ENCODE measurements around the gene NAE1.
"Not testable (repeated sequence)": the region's sequence is repeated elsewhere in the genome, so short reads cannot be mapped to it uniquely, and the experiment has no call there.

NAE1 gene

DNA sequence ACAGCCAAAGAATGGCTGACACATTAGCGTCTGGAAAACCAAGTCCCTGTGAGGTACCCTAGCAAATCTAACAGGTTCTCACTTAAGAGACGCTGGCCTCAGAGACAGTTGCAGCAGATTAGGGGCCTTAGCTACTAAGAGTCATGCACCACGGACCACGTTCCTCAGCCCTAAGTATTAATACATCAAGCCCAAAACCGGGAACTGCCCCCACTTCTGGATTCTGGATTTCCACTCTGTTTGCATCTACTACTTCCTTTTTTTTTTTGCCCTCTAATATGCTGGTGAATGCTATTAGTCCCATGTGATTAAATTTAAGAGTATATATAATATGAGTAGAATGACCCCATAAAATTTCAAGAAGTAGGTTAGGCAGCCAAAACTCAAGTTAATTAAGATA is 28.6 kb downstream of the NAE1 start:
- no peak for DNase-seq (ENCODE audit: low read depth in 2 of 2)

DNA sequence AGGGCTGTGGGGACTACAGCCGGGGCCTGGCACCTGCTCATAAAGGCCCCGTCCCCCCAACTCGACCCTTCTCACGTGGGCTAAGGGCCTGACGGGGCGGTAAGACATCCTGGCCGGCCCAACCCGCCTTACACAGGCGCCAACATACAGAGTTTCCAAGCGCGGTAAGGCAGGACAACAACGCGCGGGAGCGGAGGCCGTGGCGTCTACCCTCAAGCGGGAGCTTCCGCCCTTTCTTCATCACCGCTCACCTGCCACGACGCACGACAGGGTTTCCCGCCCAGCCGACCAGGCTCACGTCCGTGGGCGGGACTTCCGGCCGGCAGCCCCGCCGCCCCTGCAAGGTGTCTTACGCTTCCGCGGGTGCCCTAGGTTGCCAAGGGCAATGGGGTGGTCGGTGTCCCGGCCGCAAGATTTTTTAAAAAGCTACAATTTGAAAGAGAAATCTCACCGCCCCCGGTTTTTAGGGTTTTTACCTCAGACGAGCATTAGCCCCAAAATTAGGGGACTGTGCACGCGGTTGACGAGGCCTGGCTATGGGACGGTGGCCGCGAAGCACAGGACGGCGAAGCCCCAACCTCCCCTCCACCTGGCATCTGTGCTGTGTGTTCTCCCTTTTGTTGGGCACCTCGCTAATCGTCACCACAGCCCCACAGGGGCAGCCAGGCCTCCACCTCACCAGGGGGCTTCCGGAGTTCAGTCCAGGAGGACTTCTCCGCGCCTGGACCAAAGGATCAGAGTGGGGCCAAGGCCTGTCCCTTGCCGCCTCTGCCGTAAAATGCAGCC is 29.3 kb downstream of the NAE1 start, which contains the start of gene TERB1:
Gene TERB1 (minus strand): TSS at position 265 of the 786 bp plus-strand sequence. CDS start 4,786 bp downstream, outside the sequence.
- no peak for DNase-seq (ENCODE audit: low read depth in 2 of 2)

DNA sequence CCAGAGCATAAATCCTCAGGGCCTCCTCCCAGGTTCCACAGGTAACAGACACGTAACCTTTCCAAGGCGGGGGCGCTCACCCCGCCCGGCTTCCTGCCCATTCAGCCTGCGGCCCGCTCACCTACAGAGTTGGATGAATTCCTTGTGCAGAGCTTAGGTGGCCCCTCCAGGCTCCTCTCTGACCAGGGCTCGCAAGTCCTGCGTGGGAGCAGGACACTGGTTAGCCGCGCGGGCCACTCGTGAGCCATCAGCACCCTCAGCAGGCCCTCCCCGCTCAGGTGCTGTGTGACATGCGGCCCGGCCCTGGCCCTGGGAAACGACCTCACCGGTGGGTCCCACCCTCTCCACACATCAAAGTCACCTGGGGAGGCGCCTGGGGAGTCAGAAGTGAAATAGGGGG is 29.9 kb downstream of the NAE1 start:
- no peak for DNase-seq (ENCODE audit: low read depth in 2 of 2)

GRCh38 chr16:66798161-66798560 is 32.6 kb downstream of the NAE1 start:
- no peak for DNase-seq (ENCODE audit: low read depth in 2 of 2)

DNA sequence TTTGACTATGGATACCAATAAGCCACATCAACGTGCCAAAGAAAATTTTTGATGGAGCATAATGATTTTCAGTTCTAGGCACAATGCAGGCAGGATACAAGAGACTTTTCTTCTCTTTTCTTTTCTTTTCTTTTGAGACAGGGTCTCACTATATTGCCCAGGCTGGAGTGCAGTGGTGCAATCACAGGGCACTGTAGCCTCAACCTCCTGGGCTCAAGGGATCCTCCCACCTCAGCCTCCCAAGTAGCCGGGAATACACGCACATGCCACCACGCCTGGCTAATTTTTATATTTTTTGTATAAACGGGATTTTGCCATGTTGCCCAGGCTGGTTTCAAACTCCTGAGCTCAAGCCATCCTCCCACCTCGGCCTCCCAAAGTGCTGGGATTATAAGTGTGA is 36.8 kb downstream of the NAE1 start:
- DNase-seq (ENCODE audit: low read depth in 2 of 2): not testable (repeated sequence)

DNA sequence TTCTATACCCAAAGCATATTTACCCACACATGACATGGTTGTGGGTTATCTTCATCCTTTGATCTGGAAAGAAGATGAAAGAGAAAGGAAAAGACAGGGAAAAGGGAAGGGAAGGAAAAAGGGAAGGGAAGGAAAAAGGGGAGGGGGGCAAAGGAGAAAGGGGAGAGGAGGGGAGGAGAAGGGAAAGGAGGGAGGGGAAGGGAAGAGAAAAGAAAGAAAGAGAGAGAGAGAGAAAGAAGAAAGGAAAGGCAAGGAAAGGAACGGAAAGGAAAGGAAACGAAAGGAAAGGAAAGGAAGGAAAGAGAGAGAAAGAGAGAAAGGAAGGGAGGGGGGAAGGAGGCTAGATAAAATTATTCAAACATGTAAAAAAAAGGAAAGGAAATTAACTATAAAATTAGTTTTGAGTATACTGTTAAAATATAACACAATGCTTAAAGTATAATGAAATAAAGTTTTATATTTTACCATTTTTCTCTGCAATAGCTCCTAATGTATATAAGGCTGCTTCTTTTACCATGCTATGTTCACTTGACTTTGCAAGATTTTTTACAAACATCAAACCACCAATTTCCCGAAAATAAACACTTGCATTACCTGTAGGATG is 40.5 kb downstream of the NAE1 start:
- no peak for DNase-seq (ENCODE audit: low read depth in 2 of 2)

DNA sequence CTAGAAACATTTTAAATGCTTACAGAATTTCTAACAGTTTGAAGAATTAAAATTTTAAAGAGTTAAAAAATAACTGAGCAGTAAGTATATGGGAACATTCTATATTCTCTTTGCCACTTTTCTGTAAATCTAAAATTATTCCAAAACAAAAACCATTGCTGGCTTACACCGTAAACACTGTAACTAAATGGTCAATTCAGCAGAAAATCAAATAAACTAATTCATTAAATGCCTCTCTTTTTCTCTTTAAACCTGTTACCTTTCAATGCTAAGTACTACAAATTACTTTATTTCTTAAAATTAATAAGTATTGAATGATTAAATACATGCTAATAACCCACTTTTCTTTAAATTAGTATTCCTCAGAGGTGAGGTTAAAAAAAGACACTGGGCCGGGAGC is 43.3 kb downstream of the NAE1 start:
- DNase-seq (ENCODE audit: low read depth in 2 of 2): no peak

GRCh38 chr16:66786551-66786950 is 44.2 kb downstream of the NAE1 start:
- no peak for DNase-seq (ENCODE audit: low read depth in 2 of 2)

DNA sequence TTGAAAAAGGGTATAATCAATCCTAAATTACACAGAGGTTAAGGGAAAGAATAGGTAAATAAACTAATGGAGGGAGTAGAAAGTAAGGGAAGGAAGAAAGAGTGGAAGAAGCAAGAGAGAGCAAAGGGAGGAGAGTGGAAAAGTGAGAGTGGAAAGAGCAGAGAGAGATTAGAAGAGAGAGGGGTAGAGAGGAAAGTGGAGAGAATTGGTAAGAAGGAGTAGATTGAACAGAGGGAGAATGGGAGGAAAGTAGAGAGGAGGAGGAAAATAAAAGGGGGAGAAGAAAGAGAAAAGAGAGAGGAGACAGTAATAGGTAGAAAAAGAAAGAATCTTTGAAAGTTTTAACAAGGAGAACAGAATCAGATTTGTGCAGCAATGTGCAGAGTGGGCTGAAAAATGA is 54.3 kb downstream of the NAE1 start:
- no peak for DNase-seq (ENCODE audit: low read depth in 2 of 2)

GRCh38 chr16:66774981-66775380 is 55.8 kb downstream of the NAE1 start:
- DNase-seq (ENCODE audit: low read depth in 2 of 2): no peak

DNA sequence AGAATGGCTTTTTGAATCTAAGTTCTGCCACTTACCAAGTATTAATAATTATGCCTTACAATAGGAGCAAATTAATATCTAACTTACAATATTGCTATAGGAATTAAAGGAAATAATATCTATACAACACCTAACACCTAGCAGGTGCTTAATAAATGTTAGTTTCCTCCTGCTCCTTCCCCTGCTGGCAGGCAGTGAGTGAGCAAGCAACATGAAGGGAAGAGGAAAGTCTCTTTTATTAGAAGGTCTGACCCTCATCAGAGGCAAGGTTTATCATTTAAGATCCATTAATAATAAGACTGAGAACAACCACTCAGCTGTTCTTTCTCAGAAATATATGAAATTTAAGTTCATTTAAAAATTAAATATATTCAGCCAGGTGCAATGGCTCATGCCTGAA is 72.7 kb downstream of the NAE1 start:
- no peak for DNase-seq (ENCODE audit: low read depth in 2 of 2)

GRCh38 chr16:66754819-66755218 is 76.0 kb downstream of the NAE1 start:
- no peak for DNase-seq (ENCODE audit: low read depth in 2 of 2)

- no peak for DNase-seq (ENCODE audit: low read depth in 2 of 2)
Measured at GRCh38 chr16:66754211-66754610, 76.6 kb downstream of the NAE1 start.

GRCh38 chr16:66752958-66753357 is 77.8 kb downstream of the NAE1 start:
- DNase-seq (ENCODE audit: low read depth in 2 of 2): no peak

Data from fibroblast of skin of left quadriceps (primary cell).